ENCODE results near the gene DNAH3. TPM values are rescaled to one million over a fixed set of nuclear protein-coding genes. Genes with fewer than 3 reads are reported as not detected.
"Not testable (repeated sequence)": the region's sequence is repeated elsewhere in the genome, so short reads cannot be mapped to it uniquely, and the experiment has no call there.

Gene DNAH3
- not detected in 3 replicates for total RNA-seq

DNA sequence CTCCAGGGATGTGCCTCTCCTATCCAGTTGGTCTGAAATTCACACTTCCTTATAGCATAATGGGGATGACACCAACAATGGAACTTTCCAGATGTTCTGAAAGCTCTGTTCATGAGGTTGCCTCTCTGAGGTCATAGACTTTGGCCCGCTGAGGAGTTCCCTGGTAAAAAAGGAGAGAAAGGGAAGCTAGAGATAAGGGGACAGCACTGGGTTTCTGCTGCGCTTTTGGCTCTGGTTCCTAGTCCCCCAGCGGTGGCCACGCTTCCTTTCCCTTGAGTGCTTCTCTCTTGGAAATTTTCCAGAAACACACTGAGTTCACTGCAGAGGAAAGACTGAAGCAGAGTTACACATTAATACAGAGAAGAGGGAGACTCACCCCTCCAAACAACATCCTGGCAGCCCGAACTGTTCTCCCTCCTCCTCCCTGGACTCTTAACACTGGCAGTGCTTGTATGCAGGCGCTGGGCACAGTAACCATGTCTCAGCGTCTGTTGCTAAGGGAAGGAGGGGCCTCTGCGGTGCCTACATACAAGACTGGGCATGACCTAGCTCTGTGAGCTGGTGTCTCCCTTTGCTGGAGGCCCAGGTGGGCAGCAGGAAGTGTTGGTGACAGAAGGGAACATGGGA lies at the start of gene DNAH3:
TSS of gene DNAH3 (minus strand) at position 472 of the 627 bp plus-strand sequence. CDS start 527 bp downstream, outside the sequence.
- no peaks in the 10 kb centered on the region for H3K4me1 Mint-ChIP-seq
- no peaks in the 10 kb centered on the region for H3K9me3 Mint-ChIP-seq
- no peak within 1 kb of the TSS for H3K4me3 Mint-ChIP-seq

DNA sequence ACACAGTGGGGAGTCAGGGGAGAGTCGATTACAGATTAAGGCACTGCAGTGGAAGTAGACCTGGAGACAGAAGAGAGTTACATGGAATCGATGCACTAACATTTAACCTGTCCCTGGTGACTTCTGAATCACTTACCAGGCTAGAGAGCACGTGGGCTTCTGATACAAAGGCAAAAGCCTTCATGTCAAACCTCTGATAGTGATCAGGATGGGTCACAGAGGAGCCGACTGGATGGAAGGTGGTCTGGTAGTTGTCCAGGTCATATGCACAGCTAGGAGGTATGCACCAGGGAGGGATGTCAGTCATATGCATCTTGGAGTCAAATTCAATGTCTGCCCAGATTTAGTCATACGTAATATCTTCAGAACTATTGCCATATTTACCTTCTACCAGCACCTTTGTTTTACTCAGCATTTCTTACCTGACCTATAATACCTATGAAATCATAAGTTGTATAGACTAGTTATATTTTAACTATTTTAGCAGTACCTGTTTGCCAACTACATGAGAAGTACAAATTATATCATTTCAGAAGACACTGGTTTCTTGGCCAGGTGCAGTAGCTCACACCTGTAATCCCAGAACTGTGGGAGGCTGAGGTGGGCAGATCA lies 49.1 kb upstream of the DNAH3 start:
- Mint-ChIP-seq H3K4me1 (peaks cover 5% of the 10 kb centered on the region), H3K27me3 (ENCODE audit: low read depth) (peaks cover 1% of the 10 kb centered on the region), H3K4me3 (no peak overlapping the region), H3K9me3 (no peaks in the 10 kb centered on the region), H3K27ac (no peak overlapping the region), H3K36me3 (no peaks in the 10 kb centered on the region)
- DNase-seq (ENCODE audit: low spot score in 2 of 2, unreplicated experiment in 2 of 2) = no peak
- TF ChIP-seq, protein P1, sequence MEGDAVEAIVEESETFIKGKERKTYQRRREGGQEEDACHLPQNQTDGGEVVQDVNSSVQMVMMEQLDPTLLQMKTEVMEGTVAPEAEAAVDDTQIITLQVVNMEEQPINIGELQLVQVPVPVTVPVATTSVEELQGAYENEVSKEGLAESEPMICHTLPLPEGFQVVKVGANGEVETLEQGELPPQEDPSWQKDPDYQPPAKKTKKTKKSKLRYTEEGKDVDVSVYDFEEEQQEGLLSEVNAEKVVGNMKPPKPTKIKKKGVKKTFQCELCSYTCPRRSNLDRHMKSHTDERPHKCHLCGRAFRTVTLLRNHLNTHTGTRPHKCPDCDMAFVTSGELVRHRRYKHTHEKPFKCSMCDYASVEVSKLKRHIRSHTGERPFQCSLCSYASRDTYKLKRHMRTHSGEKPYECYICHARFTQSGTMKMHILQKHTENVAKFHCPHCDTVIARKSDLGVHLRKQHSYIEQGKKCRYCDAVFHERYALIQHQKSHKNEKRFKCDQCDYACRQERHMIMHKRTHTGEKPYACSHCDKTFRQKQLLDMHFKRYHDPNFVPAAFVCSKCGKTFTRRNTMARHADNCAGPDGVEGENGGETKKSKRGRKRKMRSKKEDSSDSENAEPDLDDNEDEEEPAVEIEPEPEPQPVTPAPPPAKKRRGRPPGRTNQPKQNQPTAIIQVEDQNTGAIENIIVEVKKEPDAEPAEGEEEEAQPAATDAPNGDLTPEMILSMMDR (IDR thresholded peaks at IDR 0.05; ENCODE audit: unreplicated experiment) = no peak

More for the DNA sequence above, at the start of gene DNAH3:
- Mint-ChIP-seq H3K27me3 (ENCODE audit: low read depth) (peaks cover 20% of the 10 kb centered on the region), H3K36me3 (no peaks in the 10 kb centered on the region), H3K27ac (no peak within 1 kb of the TSS)
- TF ChIP-seq, protein P1 (IDR thresholded peaks at IDR 0.05; ENCODE audit: unreplicated experiment) = no peak
- DNase-seq (ENCODE audit: low spot score in 2 of 2, unreplicated experiment in 2 of 2) = no peak

DNA sequence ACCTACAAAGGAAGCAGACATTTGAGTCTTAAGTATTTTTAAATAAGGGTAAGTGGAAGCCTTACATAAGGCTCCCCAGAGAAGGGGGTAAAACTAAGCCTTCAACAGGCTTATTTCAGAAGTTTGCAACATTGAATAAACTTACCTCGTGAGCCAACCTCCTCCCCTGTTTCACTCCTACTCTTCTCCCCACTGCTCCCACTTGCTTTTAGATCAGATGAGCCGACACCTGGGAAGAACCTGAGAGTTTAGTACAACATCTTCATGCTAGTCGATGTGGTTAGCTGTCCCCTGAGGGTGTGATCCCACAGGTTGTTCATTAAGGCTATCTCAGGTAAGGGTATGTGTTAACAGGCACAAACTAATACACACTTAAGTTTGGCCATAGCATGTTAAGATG lies 47.0 kb upstream of the DNAH3 start:
- Mint-ChIP-seq H3K9me3 (no peaks in the 10 kb centered on the region), H3K4me1 (no peaks in the 10 kb centered on the region), H3K27me3 (ENCODE audit: low read depth) (peaks cover 6% of the 10 kb centered on the region), H3K4me3 (no peak overlapping the region), H3K27ac (no peak overlapping the region), H3K36me3 (no peaks in the 10 kb centered on the region)
- TF ChIP-seq, protein P1 (IDR thresholded peaks at IDR 0.05; ENCODE audit: unreplicated experiment) = no peak
- no peak for DNase-seq (ENCODE audit: low spot score in 2 of 2, unreplicated experiment in 2 of 2)

GRCh38 chr16:21197112-21197511 lies 46.5 kb upstream of the DNAH3 start:
- Mint-ChIP-seq H3K9me3 (no peaks in the 10 kb centered on the region), H3K4me3 (no peak overlapping the region), H3K36me3 (no peaks in the 10 kb centered on the region), H3K4me1 (no peaks in the 10 kb centered on the region), H3K27me3 (ENCODE audit: low read depth) (peaks cover 6% of the 10 kb centered on the region), H3K27ac (no peak overlapping the region)
- TF ChIP-seq, protein P1 (IDR thresholded peaks at IDR 0.05; ENCODE audit: unreplicated experiment) = no peak
- DNase-seq (ENCODE audit: low spot score in 2 of 2, unreplicated experiment in 2 of 2) = no peak

DNA sequence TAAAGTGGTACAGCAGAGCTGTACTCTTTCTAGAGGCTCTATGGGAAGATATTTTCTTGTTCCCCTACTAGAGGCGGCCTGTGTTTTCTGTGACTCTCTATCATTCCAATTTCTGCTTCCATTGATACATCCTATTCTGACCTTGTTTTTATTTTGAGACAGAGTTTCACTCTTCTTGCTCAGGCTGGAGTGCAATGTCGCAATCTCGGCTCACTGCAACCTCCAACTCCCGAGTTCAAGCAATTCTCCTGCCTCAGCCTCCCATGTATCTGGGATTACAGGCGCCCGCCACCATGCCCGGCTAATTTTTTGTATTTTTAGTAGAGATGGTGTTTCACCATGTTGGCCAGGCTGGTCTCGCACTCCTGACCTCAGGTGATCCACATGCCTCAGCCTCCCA lies 44.7 kb upstream of the DNAH3 start:
- H3K27ac Mint-ChIP-seq; H3K36me3 Mint-ChIP-seq; H3K27me3 Mint-ChIP-seq (ENCODE audit: low read depth); H3K4me3 Mint-ChIP-seq; H3K4me1 Mint-ChIP-seq; DNase-seq (ENCODE audit: low spot score in 2 of 2, unreplicated experiment in 2 of 2); H3K9me3 Mint-ChIP-seq: not testable (repeated sequence)

- DNase-seq (ENCODE audit: low spot score in 2 of 2, unreplicated experiment in 2 of 2) = no peak
- no peak overlapping the region for H3K4me3 Mint-ChIP-seq
Observed at GRCh38 chr16:21194771-21195301, 44.2 kb upstream of the DNAH3 start.

More at GRCh38 chr16:21194771-21195301, 44.2 kb upstream of the DNAH3 start:
- Mint-ChIP-seq H3K27me3 (ENCODE audit: low read depth) (peaks cover 8% of the 10 kb centered on the region), H3K27ac (no peak overlapping the region), H3K9me3 (peaks cover 7% of the 10 kb centered on the region), H3K4me1 (no peaks in the 10 kb centered on the region), H3K36me3 (no peaks in the 10 kb centered on the region)
- TF ChIP-seq, protein P1 (IDR thresholded peaks at IDR 0.05; ENCODE audit: unreplicated experiment) = no peak
